Measurements from ENCODE around the gene SLC35C1.

The SLC35C1 gene

GRCh38 chr11:45859661-45860140 is 54.8 kb downstream of the SLC35C1 start:
- H3K27ac ChIP-seq (ENCODE audit: low read depth, low read length), result no peak overlapping the region
- H3K4me1 ChIP-seq (ENCODE audit: control insufficient read depth, insufficient read depth, low read length), result peaks cover 27% of the 10 kb centered on the region
- H3K9ac ChIP-seq (ENCODE audit: low read length), result no peak overlapping the region
- H3K9me3 ChIP-seq (ENCODE audit: control insufficient read depth, insufficient read depth, low read depth, low read length), result no peaks in the 10 kb centered on the region
- no peak overlapping the region for H3K4me3 ChIP-seq (ENCODE audit: low read depth, low read length)
- no peaks in the 10 kb centered on the region for H3K27me3 ChIP-seq (ENCODE audit: control insufficient read depth, insufficient read depth, low read length)
- peaks cover 49% of the 10 kb centered on the region for H3K36me3 ChIP-seq (ENCODE audit: control insufficient read depth, insufficient read depth, low read length)

- Histone ChIP-seq H3K9me3 (ENCODE audit: control insufficient read depth, insufficient read depth, low read depth, low read length) (no peaks in the 10 kb centered on the region), H3K36me3 (ENCODE audit: control insufficient read depth, insufficient read depth, low read length) (peaks cover 49% of the 10 kb centered on the region), H3K27me3 (ENCODE audit: control insufficient read depth, insufficient read depth, low read length) (no peaks in the 10 kb centered on the region), H3K4me3 (ENCODE audit: low read depth, low read length) (no peak overlapping the region), H3K4me1 (ENCODE audit: control insufficient read depth, insufficient read depth, low read length) (peaks cover 21% of the 10 kb centered on the region), H3K9ac (ENCODE audit: low read length) (no peak overlapping the region), H3K27ac (ENCODE audit: low read depth, low read length) (no peak overlapping the region)
Observed at GRCh38 chr11:45860348-45860747, 55.4 kb downstream of the SLC35C1 start.

- Histone ChIP-seq H3K27ac (ENCODE audit: low read depth, low read length) (no peak overlapping the region), H3K27me3 (ENCODE audit: control insufficient read depth, insufficient read depth, low read length) (no peaks in the 10 kb centered on the region), H3K9ac (ENCODE audit: low read length) (no peak overlapping the region), H3K4me1 (ENCODE audit: control insufficient read depth, insufficient read depth, low read length) (peaks cover 17% of the 10 kb centered on the region), H3K36me3 (ENCODE audit: control insufficient read depth, insufficient read depth, low read length) (peaks cover 49% of the 10 kb centered on the region), H3K4me3 (ENCODE audit: low read depth, low read length) (no peak overlapping the region), H3K9me3 (ENCODE audit: control insufficient read depth, insufficient read depth, low read depth, low read length) (no peaks in the 10 kb centered on the region)
Observed at GRCh38 chr11:45860764-45861510, 56.0 kb downstream of the SLC35C1 start.

Data from HUES6 (cell line).